GM21529 (cell line): Measurements from ENCODE around the gene CDC42BPA.
"Not testable (repeated sequence)": the region's sequence is repeated elsewhere in the genome, so short reads cannot be mapped to it uniquely, and the experiment has no call there.

Experiments used
- ATAC-seq: cut with Tn5 transposase; IDR thresholded peaks from one replicate; pipeline ENCODE4 v1.9.1; 2021; ENCODE audit not compliant: unreplicated experiment

CDC42BPA gene

GRCh38 chr1:226999579-226999978 is 318.7 kb downstream of the CDC42BPA start:
- not testable (repeated sequence) for ATAC-seq

- ATAC-seq = peak; percentile 97
Observed at GRCh38 chr1:226995365-226996332, 322.6 kb downstream of the CDC42BPA start.

GRCh38 chr1:226994586-226995364 is 323.5 kb downstream of the CDC42BPA start:
- no peak for ATAC-seq

GRCh38 chr1:226993814-226994585 is 324.3 kb downstream of the CDC42BPA start:
- no peak for ATAC-seq

GRCh38 chr1:226991920-226992319 is 326.4 kb downstream of the CDC42BPA start:
- no peak for ATAC-seq

- ATAC-seq = peak; percentile 74
Observed at GRCh38 chr1:226990133-226990716, 328.1 kb downstream of the CDC42BPA start.

GRCh38 chr1:226989085-226989920 is 329.0 kb downstream of the CDC42BPA start:
- no peak for ATAC-seq

- ATAC-seq = no peak
Observed at GRCh38 chr1:226988334-226988666, 330.0 kb downstream of the CDC42BPA start.

GRCh38 chr1:226987623-226988333 is 330.5 kb downstream of the CDC42BPA start:
- ATAC-seq = no peak

- no peak for ATAC-seq
Observed at GRCh38 chr1:226987179-226987536, 331.1 kb downstream of the CDC42BPA start.

GRCh38 chr1:226986496-226987178 is 331.7 kb downstream of the CDC42BPA start:
- ATAC-seq = no peak

- ATAC-seq = no peak
Observed at GRCh38 chr1:226985839-226986463, 332.3 kb downstream of the CDC42BPA start.

GRCh38 chr1:226985239-226985838 is 333.0 kb downstream of the CDC42BPA start:
- ATAC-seq = no peak

GRCh38 chr1:226984521-226985238 is 333.6 kb downstream of the CDC42BPA start:
- no peak for ATAC-seq

GRCh38 chr1:226983992-226984364 is 334.3 kb downstream of the CDC42BPA start:
- ATAC-seq = no peak

GRCh38 chr1:226983247-226983991 is 334.9 kb downstream of the CDC42BPA start:
- no peak for ATAC-seq
